Activated CD8-positive, alpha-beta T cell treated with anti-CD3 and anti-CD28 coated beads for 36 hours (primary cell): ENCODE results near the gene MMP11. TPM values are rescaled to one million over a fixed set of nuclear protein-coding genes. Genes with fewer than 3 reads are reported as not detected.

Experiments
- ATAC-seq: fragments of 200-7000 bp; cut with Tn5 transposase; one replicate; pipeline ENCODE4 v1.10.0; 2021; ENCODE audit warnings: mild to moderate bottlenecking, moderate library complexity
- CTCF ChIA-PET: fragments of 350-600 bp; sonication (Branson Sonifier 250); formaldehyde crosslinking; loops from one replicate; lab custom pipeline; 2021; ENCODE audit warnings: antibody characterized with exemption; lab: Charles Lee
- POLR2A ChIA-PET: fragments of 350-600 bp; sonication (Branson Sonifier 250); formaldehyde crosslinking; loops from one replicate; lab custom pipeline; 2021; ENCODE audit warnings: antibody characterized with exemption; lab: Charles Lee
- DNase-seq: peaks from one replicate; pipeline ENCODE4 v3.0.0-alpha.2; 2020
- H3K27ac Mint-ChIP-seq: one replicate; pipeline ENCODE4 v1.8.0; 2021; ENCODE audit warnings: mild to moderate bottlenecking, mixed read lengths
- H3K27me3 Mint-ChIP-seq: one replicate; pipeline ENCODE4 v1.8.0; 2021; ENCODE audit warnings: mixed read lengths
- H3K36me3 Mint-ChIP-seq: one replicate; pipeline ENCODE4 v1.8.0; 2021; ENCODE audit warnings: low read depth, mixed read lengths
- H3K4me1 Mint-ChIP-seq: one replicate; pipeline ENCODE4 v1.8.0; 2021; ENCODE audit warnings: low read depth, mixed read lengths
- H3K4me3 Mint-ChIP-seq: one replicate; pipeline ENCODE4 v1.8.0; 2021; ENCODE audit warnings: mild to moderate bottlenecking, moderate library complexity, mixed read lengths
- H3K9me3 Mint-ChIP-seq: one replicate; pipeline ENCODE4 v1.8.0; 2021; ENCODE audit warnings: mixed read lengths
- CTCF ChIP-seq: fragments of 200-600 bp; IDR thresholded peaks from one replicate; pipeline ENCODE4 v1.8.0; 2022; ENCODE audit warnings: antibody characterized with exemption, mild to moderate bottlenecking
- intact Hi-C: fragments of 100-400 bp; cut with micrococcal nuclease; formaldehyde crosslinking; loops from one replicate; pipeline ENCODE4 v1.10.0; 2022
- total RNA-seq, 2 experiments: library from RNA; stranded (reverse); gene quantifications; one replicate each; pipeline ENCODE4 v1.2.3, GENCODE V29; 2021

MMP11 gene
- total RNA-seq, 2 experiments from 2014 or later = 0.85 to 1.4 TPM

GRCh38 chr22:23827351-23827995 lies 54.8 kb downstream of the MMP11 start:
- Mint-ChIP-seq H3K9me3 (no peaks in the 10 kb centered on the region), H3K27me3 (no peaks in the 10 kb centered on the region), H3K27ac (no peak overlapping the region), H3K4me3 (no peak overlapping the region), H3K4me1 (peaks cover 2% of the 10 kb centered on the region), H3K36me3 (peaks cover 39% of the 10 kb centered on the region)
- no peak for TF ChIP-seq CTCF
- ATAC-seq (no peak), DNase-seq (no peak)
- ChIA-PET POLR2A (no interaction called here), CTCF (interaction anchor here (2.5 kb wide), 1 partner anchor 22 kb away, joined by 9 read pairs; no protein-coding TSS in a partner anchor)
- intact Hi-C loops = no loop called here

- Mint-ChIP-seq H3K9me3 (no peaks in the 10 kb centered on the region), H3K27ac (no peak overlapping the region), H3K36me3 (peaks cover 26% of the 10 kb centered on the region), H3K4me1 (peaks cover 2% of the 10 kb centered on the region), H3K4me3 (no peak overlapping the region), H3K27me3 (no peaks in the 10 kb centered on the region)
- TF ChIP-seq CTCF = no peak
- intact Hi-C loops = no loop called here
- DNase-seq (no peak), ATAC-seq (no peak)
- CTCF ChIA-PET = interaction anchor here (0.9 to 2.5 kb wide), 3 partner anchors 9 to 20 kb away, joined by 3 to 9 read pairs (median 3); partner anchors contain the start of gene DERL3
- POLR2A ChIA-PET = interaction anchor here (0.7 kb wide), 1 partner anchor 9 kb away, joined by 4 read pairs; no protein-coding TSS in a partner anchor
Observed at GRCh38 chr22:23828800-23829680, 56.4 kb downstream of the MMP11 start.

- no peak for DNase-seq
- ChIA-PET POLR2A (no interaction called here), CTCF (interaction anchor here (0.9 to 2.5 kb wide), 2 partner anchors 8 to 19 kb away, joined by 3 to 9 read pairs; partner anchors contain the start of gene DERL3)
- H3K27me3 Mint-ChIP-seq = no peaks in the 10 kb centered on the region
- peaks cover 21% of the 10 kb centered on the region for H3K36me3 Mint-ChIP-seq
- no peak for TF ChIP-seq CTCF
- intact Hi-C loops = no loop called here
- H3K4me3 Mint-ChIP-seq = no peak overlapping the region
- ATAC-seq = no peak
- H3K27ac Mint-ChIP-seq = no peak overlapping the region
- peaks cover 2% of the 10 kb centered on the region for H3K4me1 Mint-ChIP-seq
- no peaks in the 10 kb centered on the region for H3K9me3 Mint-ChIP-seq
Observed at GRCh38 chr22:23829845-23830372, 57.3 kb downstream of the MMP11 start.

- no peaks in the 10 kb centered on the region for H3K9me3 Mint-ChIP-seq
- peaks cover 2% of the 10 kb centered on the region for H3K4me1 Mint-ChIP-seq
- CTCF ChIA-PET = no interaction called here
- peaks cover 13% of the 10 kb centered on the region for H3K36me3 Mint-ChIP-seq
- TF ChIP-seq CTCF = no peak
- DNase-seq (no peak), ATAC-seq (no peak)
- POLR2A ChIA-PET = no interaction called here
- no peak overlapping the region for H3K4me3 Mint-ChIP-seq
- H3K27me3 Mint-ChIP-seq = no peaks in the 10 kb centered on the region
- no peak overlapping the region for H3K27ac Mint-ChIP-seq
- intact Hi-C loops = no loop called here
Observed at GRCh38 chr22:23831261-23831660, 58.6 kb downstream of the MMP11 start.
